Stimulated activated naive CD4-positive, alpha-beta T cell (primary cell): ENCODE data around the gene PUS3.
A peak's percentile ranks its signal among the peaks of the same experiment; 100 is the strongest.

Experiments used
- DNase-seq, 6 experiments: peaks; one replicate each; lab custom pipeline; 2025; lab: John Stamatoyannopoulos, UW

The PUS3 gene

DNA sequence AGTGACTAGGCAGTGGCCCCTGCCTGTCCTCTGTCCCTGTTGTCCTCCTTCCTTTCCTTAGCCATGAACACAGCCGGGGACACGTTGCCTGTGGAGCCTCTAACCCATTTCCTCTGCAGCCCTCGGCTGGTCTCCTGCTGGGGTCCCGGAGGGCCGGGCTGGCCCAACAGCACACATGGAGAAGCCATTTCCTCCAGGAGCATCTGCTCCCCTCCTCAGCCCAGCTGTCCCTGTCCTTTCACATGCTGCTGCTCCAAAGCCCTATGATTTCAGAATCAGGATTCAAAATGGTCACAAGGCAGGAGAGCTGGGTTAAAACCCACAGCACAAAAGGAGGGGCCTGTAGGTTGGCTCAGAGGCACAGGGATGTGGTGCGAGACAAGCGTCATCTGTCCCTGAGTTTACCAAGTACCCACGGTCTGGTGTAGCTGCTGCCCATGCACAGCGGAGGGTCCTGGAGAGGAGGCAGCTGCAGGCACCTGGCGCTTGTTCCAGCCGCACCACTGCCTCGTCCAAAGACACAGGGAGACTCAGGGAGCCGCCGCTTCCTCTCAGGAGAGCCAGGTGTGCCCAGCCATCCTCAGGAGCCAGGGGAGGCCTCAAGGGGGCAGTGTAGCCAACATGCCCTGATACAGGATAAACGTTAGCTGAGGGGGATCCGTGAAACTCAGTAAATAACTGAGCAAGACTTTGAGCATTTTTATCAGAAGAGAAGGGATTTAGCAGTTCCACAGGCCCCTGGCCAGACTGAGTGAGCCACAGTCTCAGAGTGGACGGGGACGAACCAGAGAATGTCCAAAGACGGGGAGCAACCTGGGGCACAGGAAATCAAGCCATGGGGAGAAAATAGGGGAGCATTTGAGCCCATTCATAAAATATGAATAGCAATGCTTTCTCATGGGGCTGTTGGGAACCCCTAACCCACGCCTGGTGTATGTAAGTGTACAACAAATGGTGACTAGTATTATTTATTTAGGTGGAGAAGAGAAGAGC, 38.9 kb upstream of the PUS3 start:
- DNase-seq = peak in 5 of 6 experiments; percentile 12 to 43 (median 35)

DNA sequence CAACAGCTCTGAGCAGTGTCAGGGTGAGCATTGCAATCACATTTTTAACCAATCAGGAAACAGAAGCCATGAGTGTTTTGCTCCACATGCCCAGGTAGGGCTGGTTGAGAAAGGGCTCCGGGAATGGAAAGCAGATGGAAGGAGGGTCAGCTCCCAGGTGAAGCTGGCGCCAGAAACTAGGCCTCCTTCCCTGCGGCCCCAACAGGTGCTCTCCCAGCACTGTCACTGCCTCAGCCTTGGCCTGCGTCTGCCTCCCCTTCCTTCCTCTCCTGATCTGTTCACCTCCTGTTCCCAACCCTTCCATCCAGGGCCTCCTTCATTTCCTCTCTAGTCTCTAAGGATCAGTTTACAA, 38.2 kb upstream of the PUS3 start:
- DNase-seq = no peak

- no peak for DNase-seq
These were observed 37.1 kb upstream of the PUS3 start for GRCh38 chr11:125940145-125940544.

- no peak for DNase-seq
These were observed 36.1 kb upstream of the PUS3 start for GRCh38 chr11:125939081-125939521.

DNA sequence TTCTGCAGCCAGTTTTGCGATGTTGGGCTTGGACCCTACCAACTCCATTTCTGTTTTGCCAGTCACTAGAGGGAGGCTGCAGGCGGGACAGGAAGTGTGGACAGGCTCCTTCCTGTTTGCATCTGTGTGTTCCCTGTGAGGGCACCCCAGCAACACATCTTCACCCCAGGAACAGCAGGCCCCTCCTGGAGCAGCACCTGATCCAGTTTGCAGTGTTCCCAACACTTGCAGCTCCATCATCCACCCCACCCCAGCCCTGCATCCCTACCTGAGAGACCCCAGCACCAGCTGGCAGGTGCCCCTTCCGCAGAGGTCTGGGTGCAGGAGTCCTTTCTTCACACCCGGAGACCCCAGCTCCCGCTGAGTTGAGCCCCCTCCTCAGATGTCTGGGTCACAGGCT, 35.4 kb upstream of the PUS3 start:
- peak in 1 of 6 experiments; percentile 1 for DNase-seq

GRCh38 chr11:125935618-125936199, 32.7 kb upstream of the PUS3 start:
- DNase-seq = no peak

DNA sequence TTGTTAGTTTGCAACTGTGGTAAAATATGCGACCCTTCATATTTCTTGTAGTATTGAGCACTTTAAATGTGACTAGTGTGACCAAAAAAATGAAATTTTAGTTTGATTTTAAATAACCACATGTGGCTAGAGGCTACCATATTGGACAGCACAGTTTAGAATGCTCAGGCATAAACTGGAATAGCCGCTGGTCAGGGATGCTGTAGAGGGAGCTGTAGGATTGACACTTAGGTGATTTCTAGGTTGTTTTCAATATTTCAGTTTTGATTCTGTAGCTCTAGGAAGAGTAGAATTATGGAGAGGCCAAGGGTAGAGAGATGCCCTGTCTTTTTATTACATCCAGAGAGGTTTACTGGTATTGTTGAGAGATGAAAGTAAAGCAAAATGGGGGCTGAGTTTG, 32.0 kb upstream of the PUS3 start:
- DNase-seq = no peak

- no peak for DNase-seq
These were observed 31.5 kb upstream of the PUS3 start for GRCh38 chr11:125934473-125934872.

DNA sequence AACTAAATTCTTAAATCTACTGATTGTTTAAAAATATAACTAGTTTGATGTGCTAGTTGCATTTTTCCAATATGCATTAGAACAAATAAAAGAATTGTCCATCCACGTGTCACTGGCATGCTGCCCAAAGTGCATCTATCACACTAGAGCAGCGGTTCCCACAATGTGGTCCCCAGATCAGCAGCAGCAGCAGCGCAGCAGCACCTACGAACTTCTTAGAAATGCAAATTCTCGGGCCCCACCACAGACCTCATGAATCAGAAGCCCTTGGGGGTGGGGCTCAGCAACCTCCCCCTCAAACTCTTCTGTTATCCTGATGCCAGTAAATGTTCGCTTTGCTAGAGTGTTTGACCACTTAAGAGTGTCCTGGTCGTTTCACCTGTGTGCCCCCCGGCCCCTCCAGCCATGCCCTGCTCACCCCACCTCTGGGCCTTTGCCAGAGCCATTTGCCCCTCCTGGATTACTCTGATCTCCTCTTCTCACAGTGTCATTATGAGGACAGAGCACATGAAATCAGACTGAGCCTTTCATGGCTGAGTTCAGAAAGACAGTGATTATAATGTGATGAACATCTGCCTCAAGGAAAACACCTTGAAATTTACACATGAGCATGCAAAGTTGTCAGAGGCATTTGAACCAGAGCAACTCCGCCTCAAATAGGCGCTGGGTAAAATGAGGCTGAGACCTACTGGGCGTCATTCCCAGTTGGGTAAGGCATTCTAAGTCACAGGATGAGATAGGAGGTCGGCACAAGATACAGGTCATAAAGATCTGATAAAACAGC, 30.2 kb upstream of the PUS3 start:
- DNase-seq = no peak

GRCh38 chr11:125932301-125932700, 29.3 kb upstream of the PUS3 start:
- DNase-seq = no peak

GRCh38 chr11:125931668-125932067, 28.7 kb upstream of the PUS3 start:
- no peak for DNase-seq

GRCh38 chr11:125931116-125931515, 28.1 kb upstream of the PUS3 start:
- no peak for DNase-seq

DNA sequence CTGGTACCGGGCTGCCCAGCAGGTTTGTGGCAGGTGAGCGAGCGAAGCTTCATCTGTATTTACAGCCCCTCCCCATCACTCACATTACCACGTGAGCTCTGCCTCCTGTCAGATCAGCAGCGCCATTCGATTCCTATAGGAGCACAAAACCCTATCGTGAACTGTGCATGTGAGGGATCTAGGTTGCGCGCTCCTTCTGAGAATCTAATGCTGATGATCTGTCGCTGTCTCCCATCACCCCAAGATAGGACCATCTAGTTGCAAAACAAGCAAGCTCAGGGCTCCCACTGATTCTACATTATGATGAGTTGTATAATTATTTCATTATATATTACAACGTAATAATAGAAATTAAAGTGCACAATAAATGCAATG, 27.1 kb upstream of the PUS3 start:
- DNase-seq = no peak

DNA sequence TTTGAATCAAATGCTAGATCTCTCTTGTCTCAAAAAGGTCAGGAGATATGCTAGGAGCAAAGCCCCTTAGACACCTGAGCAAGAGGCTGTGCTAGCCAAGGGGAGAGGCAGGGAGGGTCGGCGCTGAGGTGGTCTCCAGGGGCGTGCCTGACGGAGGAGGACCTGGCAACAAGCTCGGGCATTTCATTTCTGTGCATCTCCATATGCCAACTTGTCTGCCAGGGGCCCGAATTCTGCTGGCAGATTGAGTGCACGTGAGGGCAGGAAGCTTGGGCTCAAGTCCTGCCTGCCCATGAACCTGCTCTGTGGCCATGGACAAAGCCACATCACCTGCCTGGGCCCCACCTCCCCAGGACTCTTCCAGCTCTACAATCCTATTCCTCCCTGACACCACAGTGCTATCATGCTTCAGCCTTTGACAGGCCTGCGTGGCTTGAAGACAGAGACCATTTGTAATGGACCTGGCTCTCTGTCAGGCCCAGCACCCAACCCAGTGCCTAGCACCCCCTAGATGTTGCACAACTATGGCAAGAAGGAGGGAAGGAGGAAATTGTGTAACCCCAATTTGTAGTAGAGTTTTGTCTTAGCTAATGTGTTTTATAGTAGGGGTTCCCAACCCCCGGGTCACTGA, 26.6 kb upstream of the PUS3 start:
- DNase-seq = no peak

DNA sequence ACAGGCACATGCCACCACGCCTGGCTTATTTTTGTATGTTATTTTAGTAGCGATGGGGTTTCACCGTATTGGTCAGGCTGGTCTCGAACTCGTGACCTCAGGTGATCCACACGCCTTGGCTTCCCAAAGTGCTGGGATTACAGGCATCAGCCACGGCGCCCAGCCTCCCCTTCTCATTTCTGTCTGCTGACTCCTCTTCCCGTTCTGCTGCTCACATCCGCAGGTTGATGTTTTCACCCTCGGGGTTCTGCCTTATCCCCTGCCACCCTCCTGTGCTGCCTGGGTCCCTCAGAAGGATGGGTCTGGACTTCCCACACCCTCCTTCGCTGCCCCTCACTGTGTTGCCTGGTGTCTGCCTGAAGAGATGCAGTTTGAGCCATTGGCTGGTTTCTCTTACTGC, 23.7 kb upstream of the PUS3 start:
- DNase-seq = no peak

DNA sequence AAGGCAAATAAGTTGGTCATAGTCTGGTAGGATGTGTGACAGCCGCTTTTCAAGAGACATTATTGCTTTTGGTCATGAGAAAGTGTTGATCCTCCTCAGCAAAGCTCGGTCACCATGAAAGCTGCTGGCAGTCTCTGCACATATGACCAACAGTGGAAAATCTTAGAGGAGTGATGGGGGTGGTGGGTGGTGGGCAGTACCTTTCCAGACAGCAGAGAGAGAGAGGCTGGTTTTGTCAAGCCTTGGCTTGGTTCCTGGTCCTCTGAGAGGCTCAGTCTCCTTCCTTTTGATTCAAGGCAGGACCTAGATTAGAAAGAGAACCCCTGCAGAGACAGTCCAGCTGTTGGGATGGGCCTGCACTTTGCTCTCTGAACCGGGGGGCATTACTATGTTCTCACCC, 22.8 kb upstream of the PUS3 start:
- DNase-seq = no peak

DNA sequence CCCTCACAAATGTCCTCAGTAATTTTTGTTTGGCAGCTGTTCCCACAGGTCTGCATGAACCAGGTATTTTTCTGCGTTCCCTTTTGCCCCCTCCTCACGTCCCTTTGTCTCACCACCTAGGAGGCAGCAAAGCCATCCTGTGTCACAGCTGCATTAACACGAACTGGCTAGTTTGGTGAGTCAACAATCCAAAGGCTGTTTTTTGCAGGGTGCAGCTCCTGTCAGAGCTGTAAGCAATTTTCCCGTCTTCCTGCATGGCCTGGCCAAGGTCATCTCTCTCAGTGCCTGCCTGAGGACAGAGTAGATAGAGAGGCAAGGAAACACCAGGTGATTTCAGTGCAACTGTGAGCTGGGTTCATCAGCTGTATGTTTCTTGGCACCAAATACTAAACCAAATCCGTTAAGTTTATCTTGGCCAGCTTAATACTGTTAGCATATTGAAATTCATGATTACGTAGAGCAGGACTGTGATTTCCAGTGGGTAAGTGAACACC, 22.3 kb upstream of the PUS3 start:
- DNase-seq = no peak

GRCh38 chr11:125924384-125925007, 21.5 kb upstream of the PUS3 start:
- no peak for DNase-seq

DNA sequence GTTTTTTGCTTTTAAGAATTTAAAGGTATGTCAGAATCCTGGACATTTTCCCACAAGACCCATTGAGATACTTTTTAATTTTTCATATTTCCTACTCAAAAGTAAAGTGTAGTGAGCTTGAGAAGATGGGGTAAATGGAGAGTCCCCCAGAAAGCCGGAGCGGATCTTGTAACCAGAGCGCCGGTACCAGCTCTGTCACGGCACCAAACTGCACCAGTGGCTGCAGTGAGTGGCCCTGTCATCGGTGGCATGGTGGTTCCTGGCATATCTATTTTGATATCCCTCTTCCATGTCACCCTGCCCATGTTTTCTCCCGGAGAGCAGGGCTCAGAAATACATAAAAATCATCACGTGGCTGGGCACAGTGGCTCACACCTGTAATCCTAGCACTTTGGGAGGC, 20.6 kb upstream of the PUS3 start:
- DNase-seq = no peak

DNA sequence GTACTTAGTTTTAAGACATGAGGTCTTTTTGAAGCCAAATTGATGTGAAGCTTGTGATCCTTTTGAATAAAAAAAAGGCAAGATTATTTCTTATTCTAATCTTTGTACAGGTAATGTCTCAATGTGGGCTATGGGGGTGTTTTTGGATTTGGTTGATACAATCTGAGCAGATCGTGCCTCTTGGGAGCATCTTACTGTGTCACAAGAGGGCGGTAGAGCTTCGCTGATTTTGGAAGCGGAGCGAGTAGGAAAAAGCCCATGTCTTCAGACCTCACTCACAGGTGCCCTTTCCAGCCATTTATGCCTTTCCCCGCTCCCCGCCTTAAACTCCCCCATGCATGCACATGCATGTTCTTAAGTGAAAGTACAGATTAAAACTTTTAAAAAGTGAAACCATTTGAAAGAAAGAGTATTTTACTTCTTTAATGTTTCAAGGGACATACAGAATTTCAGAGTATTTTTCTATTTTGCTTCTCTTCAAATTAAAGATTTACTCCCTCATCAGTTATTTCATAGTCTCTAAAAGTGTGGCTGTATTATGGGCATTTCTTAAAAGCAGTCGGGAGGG, 20.1 kb upstream of the PUS3 start:
- peak; percentile 2 to 67 (median 41) for DNase-seq

DNA sequence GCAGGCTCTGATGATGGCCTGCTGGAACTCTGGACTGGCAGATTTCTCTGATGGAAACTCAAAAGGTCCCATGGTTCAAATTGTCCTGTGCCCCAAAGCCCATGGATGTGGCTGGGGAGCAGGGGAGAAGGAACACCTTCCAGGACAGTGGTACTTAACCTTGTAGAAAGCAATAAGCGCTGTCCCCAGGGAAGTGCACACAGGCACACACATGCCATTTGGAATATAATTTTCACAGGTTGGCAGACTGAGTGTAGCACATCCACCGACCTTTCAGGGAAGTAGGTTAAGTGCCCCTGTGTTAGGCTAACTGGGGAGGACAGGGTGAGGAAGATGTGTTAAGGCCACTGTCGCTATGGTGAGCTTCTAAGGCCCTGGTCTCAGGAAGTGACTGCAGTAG, 19.1 kb upstream of the PUS3 start:
- DNase-seq = no peak
